Thyroid gland (tissue), 4 donors: ENCODE data around the gene TMEM26. TPM values are rescaled to one million over a fixed set of nuclear protein-coding genes. Genes with fewer than 3 reads are reported as not detected.

ENCODE experiments used
- DNase-seq, 2 donors: peaks; one replicate each; pipeline ENCODE4 v3.0.0-alpha.2; 2019
- H3K27ac ChIP-seq, 3 donors: fragments of 200-600 bp; sonication (generic); 1 replicate in 2 of 3; 2 replicates in 1 of 3; pipeline ENCODE4 v1.5.1; 2016 to 2019; ENCODE audit warnings: mild to moderate bottlenecking in 1 of 3, moderate library complexity in 1 of 3
- H3K27me3 ChIP-seq: fragments of 200-600 bp; sonication (generic); one replicate; pipeline ENCODE4 v1.5.1; 2019
- H3K36me3 ChIP-seq, 2 donors: fragments of 200-600 bp; sonication (generic); one replicate each; pipeline ENCODE4 v1.5.1; 2016 to 2019
- H3K4me1 ChIP-seq, 2 donors: fragments of 200-600 bp; sonication (generic); one replicate each; pipeline ENCODE4 v1.5.1; 2017 to 2019
- H3K4me3 ChIP-seq, 3 donors: fragments of 200-600 bp; sonication (generic); replicated peaks in 1 of 3; 1 replicate in 2 of 3; 2 replicates in 1 of 3; pipeline ENCODE4 v1.5.1; 2016; ENCODE audit warnings: mild to moderate bottlenecking in 1 of 3
- H3K9me3 ChIP-seq: fragments of 200-600 bp; sonication (generic); one replicate; pipeline ENCODE4 v1.5.1; 2017
- POLR2A ChIP-seq, 2 donors: fragments of 450-650 bp; IDR thresholded peaks; one replicate each; pipeline ENCODE4 v1.6.1; 2017; ENCODE audit warnings: antibody characterized with exemption in 2 of 2, mild to moderate bottlenecking in 2 of 2, moderate library complexity in 1 of 2
- WGBS, 2 donors: methylation state at CpG; one replicate each; pipeline ENCODE4 v1.1.5; 2017; 5-methylcytosine and 5-hydroxymethylcytosine counted together
- intact Hi-C: fragments of 100-400 bp; cut with DNase I; formaldehyde crosslinking; loops from one replicate; pipeline ENCODE4 v1.15.1; 2023
- total RNA-seq, 4 donors: library from RNA; depleted of rRNA; stranded (reverse); fragments of >200 nt; gene quantifications; one replicate each; pipeline ENCODE4 v1.2.3, GENCODE V29; 2016
- TF ChIP-seq, protein P1 (sequence below), 6 experiments: fragments of 200-600 bp in 3 of 6; fragments of 450-650 bp in 3 of 6; sonication (generic) in 3 of 6; IDR thresholded peaks; one replicate each; pipeline ENCODE4 v1.5.1; 2016 to 2019; ENCODE audit warnings: antibody characterized with exemption in 6 of 6, mild to moderate bottlenecking in 2 of 6, inconsistent platforms in 1 of 6, moderate library complexity in 1 of 6

Gene TMEM26
- total RNA-seq, 4 donors from 2014 or later: 0.29 to 0.89 (median 0.54) TPM

DNA sequence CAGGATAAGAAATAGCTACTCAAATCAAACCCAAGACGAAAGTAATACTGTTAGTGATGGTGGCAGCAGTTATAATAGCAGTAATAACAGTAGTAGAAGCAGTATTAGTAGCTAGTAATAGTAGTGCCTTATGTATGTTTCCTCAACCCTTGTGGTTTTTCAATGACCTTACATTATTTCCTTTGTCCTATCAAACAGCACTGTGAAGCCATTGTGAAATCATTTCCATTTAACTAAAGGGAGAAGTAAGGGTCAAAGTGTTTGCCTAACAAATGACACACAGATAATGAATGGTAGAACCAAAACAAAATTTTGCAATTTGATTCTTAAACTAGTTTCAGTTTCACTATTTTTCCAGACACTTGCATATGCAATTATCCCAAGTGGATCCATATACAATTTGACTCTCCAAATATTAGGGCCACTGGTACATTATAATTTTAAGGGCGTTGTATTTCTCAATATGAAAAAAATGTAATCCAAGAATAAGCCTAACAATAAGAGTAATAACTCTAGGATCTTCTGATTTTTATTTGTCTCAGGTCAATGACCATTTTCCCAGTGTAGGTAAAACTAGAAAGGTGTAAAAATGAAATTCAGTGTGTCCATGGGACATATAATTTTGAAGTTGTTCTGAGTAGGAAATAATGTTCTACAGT, 33.7 kb upstream of the TMEM26 start:
- no peak overlapping the region for H3K27ac ChIP-seq
- no peaks in the 10 kb centered on the region for H3K4me1 ChIP-seq
- intact Hi-C loops: no loop called here
- H3K36me3 ChIP-seq: no peaks in the 10 kb centered on the region
- H3K4me3 ChIP-seq: no peak overlapping the region
- 92% methylated on average over 2 of the region's 2 CpGs for WGBS, 2 donors
- TF ChIP-seq POLR2A (IDR thresholded peaks at IDR 0.05): no peak
- TF ChIP-seq, protein P1, sequence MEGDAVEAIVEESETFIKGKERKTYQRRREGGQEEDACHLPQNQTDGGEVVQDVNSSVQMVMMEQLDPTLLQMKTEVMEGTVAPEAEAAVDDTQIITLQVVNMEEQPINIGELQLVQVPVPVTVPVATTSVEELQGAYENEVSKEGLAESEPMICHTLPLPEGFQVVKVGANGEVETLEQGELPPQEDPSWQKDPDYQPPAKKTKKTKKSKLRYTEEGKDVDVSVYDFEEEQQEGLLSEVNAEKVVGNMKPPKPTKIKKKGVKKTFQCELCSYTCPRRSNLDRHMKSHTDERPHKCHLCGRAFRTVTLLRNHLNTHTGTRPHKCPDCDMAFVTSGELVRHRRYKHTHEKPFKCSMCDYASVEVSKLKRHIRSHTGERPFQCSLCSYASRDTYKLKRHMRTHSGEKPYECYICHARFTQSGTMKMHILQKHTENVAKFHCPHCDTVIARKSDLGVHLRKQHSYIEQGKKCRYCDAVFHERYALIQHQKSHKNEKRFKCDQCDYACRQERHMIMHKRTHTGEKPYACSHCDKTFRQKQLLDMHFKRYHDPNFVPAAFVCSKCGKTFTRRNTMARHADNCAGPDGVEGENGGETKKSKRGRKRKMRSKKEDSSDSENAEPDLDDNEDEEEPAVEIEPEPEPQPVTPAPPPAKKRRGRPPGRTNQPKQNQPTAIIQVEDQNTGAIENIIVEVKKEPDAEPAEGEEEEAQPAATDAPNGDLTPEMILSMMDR (IDR thresholded peaks at IDR 0.05): no peak
- no peaks in the 10 kb centered on the region for H3K9me3 ChIP-seq
- no peak for DNase-seq
- no peaks in the 10 kb centered on the region for H3K27me3 ChIP-seq

GRCh38 chr10:61486251-61486650, 33.1 kb upstream of the TMEM26 start:
- Histone ChIP-seq H3K27ac (no peak overlapping the region), H3K4me1 (no peaks in the 10 kb centered on the region), H3K4me3 (no peak overlapping the region), H3K9me3 (no peaks in the 10 kb centered on the region), H3K36me3 (no peaks in the 10 kb centered on the region), H3K27me3 (no peaks in the 10 kb centered on the region)
- intact Hi-C loops: no loop called here
- DNase-seq: no peak
- WGBS, 2 donors: 62 to 73% methylated on average over 1 of the region's 1 CpG
- TF ChIP-seq, protein P1 (IDR thresholded peaks at IDR 0.05): no peak
- no peak for TF ChIP-seq POLR2A (IDR thresholded peaks at IDR 0.05)

DNA sequence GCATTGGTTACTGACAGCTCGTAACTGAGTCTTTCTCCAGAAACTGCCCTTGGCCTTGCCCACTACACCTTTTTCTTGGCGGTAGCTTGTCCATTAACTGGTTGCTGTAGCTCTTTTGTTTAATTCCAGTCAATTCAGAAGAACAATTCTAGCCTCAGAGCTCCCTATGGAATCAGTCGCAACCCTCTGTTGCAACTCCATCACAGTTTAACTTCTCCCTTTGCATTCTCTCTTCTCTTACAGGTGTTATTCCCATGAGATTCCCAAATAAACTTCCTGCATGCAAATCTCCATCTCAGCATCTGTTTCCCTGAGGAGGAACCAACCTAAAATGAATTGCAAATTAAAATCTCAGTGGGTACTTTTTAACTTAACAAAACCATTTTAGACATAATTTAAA, 28.4 kb upstream of the TMEM26 start:
- TF ChIP-seq, protein P1 (IDR thresholded peaks at IDR 0.05): no peak
- TF ChIP-seq POLR2A (IDR thresholded peaks at IDR 0.05): no peak
- Histone ChIP-seq H3K27me3 (no peaks in the 10 kb centered on the region), H3K9me3 (no peaks in the 10 kb centered on the region), H3K4me1 (no peaks in the 10 kb centered on the region), H3K36me3 (no peaks in the 10 kb centered on the region), H3K27ac (no peak overlapping the region), H3K4me3 (no peak overlapping the region)
- WGBS, 2 donors: 78 to 79% methylated on average over 3 of the region's 3 CpGs
- intact Hi-C loops: no loop called here
- no peak for DNase-seq

- no peak for DNase-seq
- Histone ChIP-seq H3K9me3 (no peaks in the 10 kb centered on the region), H3K4me3 (no peak overlapping the region), H3K27me3 (no peaks in the 10 kb centered on the region), H3K36me3 (no peaks in the 10 kb centered on the region), H3K4me1 (no peaks in the 10 kb centered on the region), H3K27ac (no peak overlapping the region)
- intact Hi-C loops: no loop called here
- TF ChIP-seq, protein P1 (IDR thresholded peaks at IDR 0.05): no peak
- no peak for TF ChIP-seq POLR2A (IDR thresholded peaks at IDR 0.05)
- WGBS, 2 donors: 41 to 70% methylated on average over 2 of the region's 2 CpGs
Measured at GRCh38 chr10:61480208-61480607, 27.0 kb upstream of the TMEM26 start.

- 79 to 83% methylated on average over 4 of the region's 4 CpGs for WGBS, 2 donors
- intact Hi-C loops: no loop called here
Measured at GRCh38 chr10:61478621-61479312, 25.6 kb upstream of the TMEM26 start.

More at GRCh38 chr10:61478621-61479312, 25.6 kb upstream of the TMEM26 start:
- no peaks in the 10 kb centered on the region for H3K27me3 ChIP-seq
- no peaks in the 10 kb centered on the region for H3K36me3 ChIP-seq
- no peaks in the 10 kb centered on the region for H3K4me1 ChIP-seq
- DNase-seq: no peak
- no peaks in the 10 kb centered on the region for H3K9me3 ChIP-seq
- no peak overlapping the region for H3K4me3 ChIP-seq
- H3K27ac ChIP-seq: no peak overlapping the region
- TF ChIP-seq POLR2A (IDR thresholded peaks at IDR 0.05): no peak
- TF ChIP-seq, protein P1 (IDR thresholded peaks at IDR 0.05): no peak
